ENCODE results near the gene C1QTNF8.

DNA sequence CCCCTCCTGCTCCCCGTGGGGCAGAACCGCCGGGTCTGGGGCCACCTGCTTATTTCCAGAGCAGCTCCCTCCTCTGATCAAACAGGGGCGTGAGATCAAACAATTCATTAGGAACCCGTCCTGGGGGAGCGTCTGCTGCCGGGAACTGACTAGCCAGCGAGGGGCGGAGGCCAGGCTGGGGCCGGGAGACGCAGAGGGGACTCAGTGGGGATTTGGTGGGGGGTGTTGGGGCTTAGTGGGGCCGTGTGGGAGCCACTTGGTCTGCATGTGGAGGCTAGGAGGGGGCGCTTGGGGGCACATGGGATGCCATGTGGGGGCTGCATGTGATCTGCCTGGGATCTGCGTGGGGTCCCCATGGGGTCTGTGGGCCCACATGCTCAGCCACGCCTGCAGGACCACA is 36.4 kb upstream of the C1QTNF8 start:
- no peak for TF ChIP-seq EZH2 (IDR thresholded peaks at IDR 0.05; ENCODE audit: low read length)
- TF ChIP-seq, protein P1, sequence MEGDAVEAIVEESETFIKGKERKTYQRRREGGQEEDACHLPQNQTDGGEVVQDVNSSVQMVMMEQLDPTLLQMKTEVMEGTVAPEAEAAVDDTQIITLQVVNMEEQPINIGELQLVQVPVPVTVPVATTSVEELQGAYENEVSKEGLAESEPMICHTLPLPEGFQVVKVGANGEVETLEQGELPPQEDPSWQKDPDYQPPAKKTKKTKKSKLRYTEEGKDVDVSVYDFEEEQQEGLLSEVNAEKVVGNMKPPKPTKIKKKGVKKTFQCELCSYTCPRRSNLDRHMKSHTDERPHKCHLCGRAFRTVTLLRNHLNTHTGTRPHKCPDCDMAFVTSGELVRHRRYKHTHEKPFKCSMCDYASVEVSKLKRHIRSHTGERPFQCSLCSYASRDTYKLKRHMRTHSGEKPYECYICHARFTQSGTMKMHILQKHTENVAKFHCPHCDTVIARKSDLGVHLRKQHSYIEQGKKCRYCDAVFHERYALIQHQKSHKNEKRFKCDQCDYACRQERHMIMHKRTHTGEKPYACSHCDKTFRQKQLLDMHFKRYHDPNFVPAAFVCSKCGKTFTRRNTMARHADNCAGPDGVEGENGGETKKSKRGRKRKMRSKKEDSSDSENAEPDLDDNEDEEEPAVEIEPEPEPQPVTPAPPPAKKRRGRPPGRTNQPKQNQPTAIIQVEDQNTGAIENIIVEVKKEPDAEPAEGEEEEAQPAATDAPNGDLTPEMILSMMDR (optimal IDR thresholded peaks at IDR 0.05 in 1 of 3, IDR thresholded peaks at IDR 0.05 in 1 of 3, conservative IDR thresholded peaks at IDR 0.05 in 1 of 3; ENCODE audit: extremely low read depth in 1 of 3, insufficient read depth in 2 of 3, low read length in 3 of 3) = no peak
